GM23338 (cell line): ENCODE data around the gene ALG5. TPM values are rescaled to one million over a fixed set of nuclear protein-coding genes. Genes with fewer than 3 reads are reported as not detected.

Experiments used
- ATAC-seq: fragments of 200-7000 bp; cut with Tn5 transposase; 3 replicates; pipeline ENCODE4 v1.9.1; 2020
- DNase-seq: peaks from one replicate; pipeline ENCODE4 v3.0.0-alpha.2; 2015; ENCODE audit warnings: low spot score
- H2AFZ ChIP-seq: fragments of 200-600 bp; sonication (generic); 2 replicates; pipeline ENCODE4 v1.8.0; 2016; ENCODE audit warnings: antibody characterized with exemption, mild to moderate bottlenecking, moderate library complexity
- H3F3A ChIP-seq: fragments of 200-600 bp; sonication (generic); replicated peaks from 2 replicates; pipeline ENCODE4 v1.8.0; 2017; ENCODE audit warnings: antibody characterized with exemption, mixed run types, low read depth
- H3K27ac ChIP-seq: fragments of 200-600 bp; sonication (generic); 2 replicates; pipeline ENCODE4 v1.6.1; 2016; ENCODE audit warnings: low read depth
- H3K27me3 ChIP-seq: fragments of 200-600 bp; sonication (generic); 2 replicates; pipeline ENCODE4 v1.8.0; 2016; ENCODE audit warnings: mild to moderate bottlenecking, mixed run types, moderate library complexity; ENCODE audit not compliant: insufficient read depth
- H3K36me3 ChIP-seq: fragments of 200-600 bp; sonication (generic); 2 replicates; pipeline ENCODE4 v1.8.0; 2016; ENCODE audit warnings: mild to moderate bottlenecking; ENCODE audit not compliant: insufficient read depth
- H3K4me1 ChIP-seq: fragments of 200-600 bp; sonication (generic); 2 replicates; pipeline ENCODE4 v1.8.0; 2016; ENCODE audit warnings: mild to moderate bottlenecking, moderate library complexity; ENCODE audit not compliant: insufficient read depth
- H3K4me2 ChIP-seq: fragments of 200-600 bp; sonication (generic); 2 replicates; pipeline ENCODE4 v1.7.1; 2017; ENCODE audit warnings: mixed run types
- H3K4me3 ChIP-seq: fragments of 200-600 bp; sonication (generic); 2 replicates; pipeline ENCODE4 v1.6.1; 2016; ENCODE audit warnings: mixed run types
- H3K79me2 ChIP-seq: fragments of 200-600 bp; sonication (generic); replicated peaks from 2 replicates; pipeline ENCODE4 v1.8.0; 2017; ENCODE audit warnings: mild to moderate bottlenecking; ENCODE audit not compliant: insufficient read depth
- H3K9me2 ChIP-seq: fragments of 200-600 bp; sonication (generic); 2 replicates; pipeline ENCODE4 v1.8.0; 2017; ENCODE audit not compliant: insufficient read depth
- H4K20me1 ChIP-seq: fragments of 200-600 bp; sonication (generic); replicated peaks from 2 replicates; pipeline ENCODE4 v1.8.0; 2017; ENCODE audit warnings: mild to moderate bottlenecking; ENCODE audit not compliant: insufficient read depth
- H3K27ac Mint-ChIP-seq: 2 replicates; pipeline ENCODE4 v1.8.0; 2020; ENCODE audit warnings: inconsistent platforms, mild to moderate bottlenecking, moderate library complexity, mixed read lengths
- H3K27me3 Mint-ChIP-seq: 3 replicates; pipeline ENCODE4 v1.8.0; 2022; ENCODE audit warnings: low read depth, mild to moderate bottlenecking, moderate library complexity, mixed read lengths, inconsistent platforms; ENCODE audit not compliant: insufficient read depth, poor library complexity
- H3K36me3 Mint-ChIP-seq: 3 replicates; pipeline ENCODE4 v1.8.0; 2021; ENCODE audit warnings: low read depth, mild to moderate bottlenecking, inconsistent platforms, moderate library complexity, mixed read lengths
- H3K4me1 Mint-ChIP-seq: 3 replicates; pipeline ENCODE4 v1.8.0; 2020; ENCODE audit warnings: mild to moderate bottlenecking, inconsistent platforms, mixed read lengths
- H3K4me3 Mint-ChIP-seq: 3 replicates; pipeline ENCODE4 v1.8.0; 2021; ENCODE audit warnings: moderate library complexity, mild to moderate bottlenecking, inconsistent platforms, mixed read lengths
- H3K9me3 Mint-ChIP-seq: 3 replicates; pipeline ENCODE4 v1.8.0; 2020; ENCODE audit warnings: moderate library complexity, mild to moderate bottlenecking, inconsistent platforms, mixed read lengths
- CREB1 ChIP-seq: fragments of 250-450 bp; sonication (Bioruptor Pico); IDR thresholded peaks from 2 replicates; pipeline ENCODE4 v1.5.0; 2020; ENCODE audit warnings: low read depth, mild to moderate bottlenecking, moderate library complexity
- EZH2 ChIP-seq: fragments of 200-600 bp; sonication (generic); IDR thresholded peaks from one replicate; pipeline ENCODE4 v1.8.0; 2017; ENCODE audit warnings: antibody characterized with exemption, mild to moderate bottlenecking, low read depth; ENCODE audit not compliant: unreplicated experiment
- NANOG ChIP-seq: IDR thresholded peaks from 2 replicates; pipeline ENCODE4 v1.6.1; 2016; ENCODE audit warnings: antibody characterized with exemption, borderline replicate concordance
- POLR2AphosphoS5 ChIP-seq: IDR thresholded peaks from 2 replicates; pipeline ENCODE4 v1.6.1; 2016; ENCODE audit warnings: antibody characterized with exemption, low read depth
- REST ChIP-seq: IDR thresholded peaks from one replicate; pipeline ENCODE4 v1.6.1; 2018; ENCODE audit warnings: antibody characterized with exemption; ENCODE audit not compliant: unreplicated experiment
- STAT1 ChIP-seq: IDR thresholded peaks from one replicate; pipeline ENCODE4 v1.6.1; 2016; ENCODE audit warnings: antibody characterized with exemption; ENCODE audit not compliant: unreplicated experiment
- ZNF114 ChIP-seq: fragments of 250-450 bp; sonication (Bioruptor Pico); IDR thresholded peaks from 2 replicates; pipeline ENCODE4 v1.5.0; 2020; ENCODE audit warnings: mild to moderate bottlenecking, moderate library complexity
- ZNF462 ChIP-seq: fragments of 250-450 bp; sonication (Bioruptor Pico); IDR thresholded peaks from 2 replicates; pipeline ENCODE4 v1.5.0; 2020; ENCODE audit warnings: mild to moderate bottlenecking, moderate library complexity
- polyA plus RNA-seq: library from polyadenylated mRNA; unstranded; fragments of >200 nt; fragmentation: Nextera tagmentation; extraction: Ambion mirVana; gene quantifications from 2 replicates; pipeline ENCODE4 v1.2.1, GENCODE V29; 2016
- total RNA-seq: library from RNA; depleted of rRNA; stranded (reverse); fragments of >200 nt; shearing (Covaris generic); gene quantifications from 2 replicates; pipeline ENCODE4 v1.2.3, GENCODE V29; 2014
- TF ChIP-seq, protein P1 (sequence below): IDR thresholded peaks from 2 replicates; pipeline ENCODE4 v1.6.1; 2016; ENCODE audit warnings: antibody characterized with exemption

ALG5 gene
- total and polyA plus RNA-seq, 2 experiments from 2014 or later: 15.6 to 34.0 TPM

DNA sequence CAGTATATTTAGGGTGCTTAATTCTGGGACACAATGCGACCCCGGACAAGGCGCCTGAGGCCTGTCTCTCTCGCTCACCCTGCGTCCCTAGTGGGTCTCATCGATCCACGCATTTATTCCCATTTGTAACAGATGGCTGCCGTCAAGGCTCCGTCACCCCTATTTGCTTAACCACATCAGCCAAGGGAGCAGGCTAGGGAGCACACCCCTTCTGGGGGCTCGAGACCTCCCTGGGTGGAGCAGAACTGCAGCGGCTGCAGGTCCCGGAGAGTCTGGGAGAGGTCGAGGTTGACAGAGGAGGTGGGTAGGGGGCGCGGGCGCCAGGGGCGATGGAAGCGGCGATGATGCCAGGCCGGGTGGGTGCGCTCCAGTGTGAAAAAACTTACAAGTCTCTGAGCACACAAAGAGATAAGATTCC is 507 bp downstream of the ALG5 start (continued):
- TF ChIP-seq ZNF462 (CRISPR knock-in tag) (no peak), POLR2AphosphoS5 (no peak), NANOG (no peak), REST (no peak)

DNA sequence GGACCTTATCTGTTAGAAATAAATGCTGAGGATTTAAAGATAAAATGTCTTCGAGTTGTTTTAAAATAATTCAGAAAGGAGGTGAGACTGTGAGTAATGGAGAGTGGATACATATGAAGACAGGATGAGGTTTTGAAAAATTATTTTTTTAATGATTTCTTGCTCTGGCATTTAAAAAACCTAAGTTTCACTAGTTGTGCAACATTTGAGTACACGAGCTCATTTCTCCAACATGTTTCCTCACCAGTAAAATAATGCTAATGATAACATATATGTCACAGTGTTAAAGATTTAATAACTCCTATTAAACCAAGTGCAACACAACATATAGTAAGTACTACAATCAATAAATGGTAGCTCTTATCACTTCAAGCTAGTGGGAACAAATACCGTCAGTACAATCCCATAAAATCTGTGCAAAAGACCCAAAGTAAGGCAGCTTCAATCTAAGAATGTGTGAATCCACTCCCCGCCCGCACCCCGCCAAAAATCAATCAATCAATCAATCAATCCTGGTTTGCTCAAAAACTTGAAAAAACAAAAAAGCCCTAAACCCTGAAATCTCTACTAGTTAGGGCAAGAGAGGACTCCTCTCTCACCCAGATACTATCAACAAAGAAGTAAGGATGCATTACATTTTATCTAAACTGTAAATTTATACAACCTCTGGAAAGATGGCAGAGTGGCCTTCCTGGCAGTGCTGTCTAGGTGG is 1.3 kb downstream of the ALG5 start:
- H3K9me2 ChIP-seq: no peaks in the 10 kb centered on the region
- peak overlapping the region; percentile 94 for H3K4me3 ChIP-seq
- peaks cover 61% of the 10 kb centered on the region for H3K79me2 ChIP-seq
- no peak for DNase-seq
- peaks cover 26% of the 10 kb centered on the region for H3K36me3 ChIP-seq
- Mint-ChIP-seq H3K9me3 (peaks cover 3% of the 10 kb centered on the region; the same call in 1 of the 3 replicates), H3K36me3 (peaks cover 28% of the 10 kb centered on the region), H3K4me3 (peak overlapping the region; percentile 100), H3K27me3 (peaks cover 18% of the 10 kb centered on the region), H3K27ac (0 out of 2 replicates have a peak overlapping the region, but pooled peaks have one; percentile 93), H3K4me1 (peaks cover 15% of the 10 kb centered on the region)
- H3K4me2 ChIP-seq: peak overlapping the region; percentile 88
- H3K27ac ChIP-seq: no peak overlapping the region
- peaks cover 15% of the 10 kb centered on the region; the same call in 1 of the 2 replicates for H4K20me1 ChIP-seq
- H2AFZ ChIP-seq: no peak overlapping the region
- H3F3A ChIP-seq: peaks cover 4% of the 10 kb centered on the region; the same call in 1 of the 2 replicates
- H3K4me1 ChIP-seq: peaks cover 8% of the 10 kb centered on the region
- H3K27me3 ChIP-seq: no peaks in the 10 kb centered on the region
- no peak for ATAC-seq
- TF ChIP-seq REST: no peak
- TF ChIP-seq CREB1: no peak
- no peak for TF ChIP-seq NANOG
- no peak for TF ChIP-seq ZNF114 (CRISPR knock-in tag)
- TF ChIP-seq POLR2AphosphoS5: no peak
- TF ChIP-seq, protein P1, sequence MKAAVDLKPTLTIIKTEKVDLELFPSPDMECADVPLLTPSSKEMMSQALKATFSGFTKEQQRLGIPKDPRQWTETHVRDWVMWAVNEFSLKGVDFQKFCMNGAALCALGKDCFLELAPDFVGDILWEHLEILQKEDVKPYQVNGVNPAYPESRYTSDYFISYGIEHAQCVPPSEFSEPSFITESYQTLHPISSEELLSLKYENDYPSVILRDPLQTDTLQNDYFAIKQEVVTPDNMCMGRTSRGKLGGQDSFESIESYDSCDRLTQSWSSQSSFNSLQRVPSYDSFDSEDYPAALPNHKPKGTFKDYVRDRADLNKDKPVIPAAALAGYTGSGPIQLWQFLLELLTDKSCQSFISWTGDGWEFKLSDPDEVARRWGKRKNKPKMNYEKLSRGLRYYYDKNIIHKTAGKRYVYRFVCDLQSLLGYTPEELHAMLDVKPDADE: no peak
- no peak for TF ChIP-seq STAT1
- TF ChIP-seq EZH2: no peak
